SU-DHL-6 (cell line): ENCODE measurements around the gene DDX4.

Experiments used
- H2AFZ ChIP-seq: fragments of 200-600 bp; sonication (generic); 2 replicates; pipeline ENCODE4 v1.6.1; 2014; ENCODE audit warnings: low read depth, mild to moderate bottlenecking, moderate library complexity, mixed read lengths, antibody characterized with exemption, low read length; ENCODE audit not compliant: severe bottlenecking
- H3F3A ChIP-seq: fragments of 200-600 bp; shearing (Covaris generic); 2 replicates; pipeline ENCODE4 v1.6.0; 2016; ENCODE audit warnings: antibody characterized with exemption, mild to moderate bottlenecking; ENCODE audit not compliant: insufficient read depth
- H3K27ac ChIP-seq: fragments of 200-600 bp; sonication (generic); 2 replicates; pipeline ENCODE4 v1.5.1; 2016; ENCODE audit warnings: low read depth, mild to moderate bottlenecking, low read length, moderate library complexity, mixed read lengths
- H3K27me3 ChIP-seq: fragments of 200-600 bp; sonication (generic), shearing (Covaris generic); 2 replicates; pipeline ENCODE4 v1.6.0; 2014; ENCODE audit warnings: mild to moderate bottlenecking, low read length
- H3K36me3 ChIP-seq: fragments of 200-600 bp; sonication (generic); 2 replicates; pipeline ENCODE4 v1.6.1; 2014; ENCODE audit warnings: mild to moderate bottlenecking, low read length, mixed read lengths
- H3K4me2 ChIP-seq: fragments of 300-600, 200-600 bp; shearing (Covaris generic), sonication (generic); 2 replicates; pipeline ENCODE4 v1.6.0; 2014; ENCODE audit warnings: low read length, low read depth, mild to moderate bottlenecking; ENCODE audit not compliant: poor library complexity, severe bottlenecking
- H3K4me3 ChIP-seq: fragments of 200-600 bp; sonication (generic); 2 replicates; pipeline ENCODE4 v1.5.1; 2014; ENCODE audit warnings: antibody characterized with exemption, low read length, mild to moderate bottlenecking, mixed read lengths; ENCODE audit not compliant: insufficient read depth, poor library complexity, severe bottlenecking
- H3K79me2 ChIP-seq: fragments of 200-600 bp; sonication (generic); 2 replicates; pipeline ENCODE4 v1.6.1; 2014; ENCODE audit warnings: mild to moderate bottlenecking, low read length, moderate library complexity; ENCODE audit not compliant: insufficient read depth
- H3K9ac ChIP-seq: fragments of 200-600 bp; sonication (generic); 2 replicates; pipeline ENCODE4 v1.7.0; 2014; ENCODE audit warnings: mild to moderate bottlenecking, low read length
- H3K9me2 ChIP-seq: fragments of 200-600 bp; sonication (generic); replicated peaks from 2 replicates; pipeline ENCODE4 v1.6.1; 2014; ENCODE audit warnings: low read length; ENCODE audit not compliant: insufficient read depth
- H3K9me3 ChIP-seq: fragments of 200-600 bp; sonication (generic); 2 replicates; pipeline ENCODE4 v1.6.1; 2014; ENCODE audit warnings: low read length, mixed read lengths; ENCODE audit not compliant: insufficient read depth
- H4K20me1 ChIP-seq: fragments of 200-600 bp; sonication (generic); 2 replicates; pipeline ENCODE4 v1.6.1; 2014; ENCODE audit warnings: low read depth, mild to moderate bottlenecking, antibody characterized with exemption, low read length, moderate library complexity, mixed read lengths
- CTCF ChIP-seq: fragments of 200-600 bp; sonication (generic); IDR thresholded peaks from one replicate; pipeline ENCODE4 v1.5.1; 2017; ENCODE audit warnings: antibody characterized with exemption, mild to moderate bottlenecking, low read length, moderate library complexity; ENCODE audit not compliant: insufficient read depth, poor library complexity, severe bottlenecking
- EZH2phosphoT487 ChIP-seq: fragments of 200-600 bp; sonication (generic), shearing (Covaris generic); conservative IDR thresholded peaks from 2 replicates; pipeline ENCODE4 v1.6.1; 2018; ENCODE audit warnings: mild to moderate bottlenecking, antibody characterized with exemption, low read length, moderate library complexity, mixed read lengths

DDX4 gene

GRCh38 chr5:55771175-55771655 is 33.4 kb downstream of the DDX4 start:
- Histone ChIP-seq H3F3A (no peaks in the 10 kb centered on the region), H3K9me3 (no peaks in the 10 kb centered on the region), H3K27ac (no peak overlapping the region), H2AFZ (no peak overlapping the region), H3K4me2 (no peak overlapping the region), H3K79me2 (no peaks in the 10 kb centered on the region), H4K20me1 (no peaks in the 10 kb centered on the region), H3K9me2 (no peaks in the 10 kb centered on the region), H3K9ac (no peak overlapping the region), H3K4me3 (no peak overlapping the region), H3K27me3 (no peaks in the 10 kb centered on the region), H3K36me3 (no peaks in the 10 kb centered on the region)
- no peak for TF ChIP-seq EZH2phosphoT487
- no peak for TF ChIP-seq CTCF

- no peaks in the 10 kb centered on the region for H4K20me1 ChIP-seq
- H3F3A ChIP-seq = no peaks in the 10 kb centered on the region
- TF ChIP-seq EZH2phosphoT487 (no peak), CTCF (no peak)
- H3K9me2 ChIP-seq = no peaks in the 10 kb centered on the region
- H3K27ac ChIP-seq = no peak overlapping the region
- no peaks in the 10 kb centered on the region for H3K79me2 ChIP-seq
- no peaks in the 10 kb centered on the region for H3K27me3 ChIP-seq
- H2AFZ ChIP-seq = no peak overlapping the region
- no peak overlapping the region for H3K9ac ChIP-seq
- no peak overlapping the region for H3K4me2 ChIP-seq
- H3K9me3 ChIP-seq = no peaks in the 10 kb centered on the region
- H3K36me3 ChIP-seq = no peaks in the 10 kb centered on the region
- H3K4me3 ChIP-seq = no peak overlapping the region
Measured at GRCh38 chr5:55773057-55773456, 35.2 kb downstream of the DDX4 start.

GRCh38 chr5:55777332-55777731 is 39.5 kb downstream of the DDX4 start:
- Histone ChIP-seq H2AFZ (no peak overlapping the region), H3K4me3 (no peak overlapping the region), H3K79me2 (no peaks in the 10 kb centered on the region), H3K27me3 (no peaks in the 10 kb centered on the region), H4K20me1 (no peaks in the 10 kb centered on the region), H3F3A (no peaks in the 10 kb centered on the region), H3K9me3 (no peaks in the 10 kb centered on the region), H3K4me2 (no peak overlapping the region), H3K9me2 (no peaks in the 10 kb centered on the region), H3K27ac (no peak overlapping the region), H3K36me3 (no peaks in the 10 kb centered on the region), H3K9ac (no peak overlapping the region)
- TF ChIP-seq CTCF = no peak
- no peak for TF ChIP-seq EZH2phosphoT487
